ENCODE results near the gene VSIR.

VSIR gene

GRCh38 chr10:71814922-71815411 is 41.6 kb upstream of the VSIR start:
- TF ChIP-seq TEAD4 (IDR thresholded peaks at IDR 0.05) (no peak), FOXM1 (IDR thresholded peaks at IDR 0.05; ENCODE audit: borderline replicate concordance, low read depth) (no peak), CEBPB (IDR thresholded peaks at IDR 0.05) (no peak), RAD21 (IDR thresholded peaks at IDR 0.05; ENCODE audit: low read depth) (no peak), TCF12 (IDR thresholded peaks at IDR 0.05; ENCODE audit: low read depth) (no peak), EGR1 (IDR thresholded peaks at IDR 0.05) (no peak), TAF1 (IDR thresholded peaks at IDR 0.05; ENCODE audit: low read depth) (no peak), ZBTB7A (IDR thresholded peaks at IDR 0.05; ENCODE audit: low read depth) (no peak), EP300 (IDR thresholded peaks at IDR 0.05; ENCODE audit: borderline replicate concordance) (no peak)
- TF ChIP-seq, protein P1, sequence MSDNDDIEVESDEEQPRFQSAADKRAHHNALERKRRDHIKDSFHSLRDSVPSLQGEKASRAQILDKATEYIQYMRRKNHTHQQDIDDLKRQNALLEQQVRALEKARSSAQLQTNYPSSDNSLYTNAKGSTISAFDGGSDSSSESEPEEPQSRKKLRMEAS (IDR thresholded peaks at IDR 0.05) = no peak
- TF ChIP-seq, protein P2, sequence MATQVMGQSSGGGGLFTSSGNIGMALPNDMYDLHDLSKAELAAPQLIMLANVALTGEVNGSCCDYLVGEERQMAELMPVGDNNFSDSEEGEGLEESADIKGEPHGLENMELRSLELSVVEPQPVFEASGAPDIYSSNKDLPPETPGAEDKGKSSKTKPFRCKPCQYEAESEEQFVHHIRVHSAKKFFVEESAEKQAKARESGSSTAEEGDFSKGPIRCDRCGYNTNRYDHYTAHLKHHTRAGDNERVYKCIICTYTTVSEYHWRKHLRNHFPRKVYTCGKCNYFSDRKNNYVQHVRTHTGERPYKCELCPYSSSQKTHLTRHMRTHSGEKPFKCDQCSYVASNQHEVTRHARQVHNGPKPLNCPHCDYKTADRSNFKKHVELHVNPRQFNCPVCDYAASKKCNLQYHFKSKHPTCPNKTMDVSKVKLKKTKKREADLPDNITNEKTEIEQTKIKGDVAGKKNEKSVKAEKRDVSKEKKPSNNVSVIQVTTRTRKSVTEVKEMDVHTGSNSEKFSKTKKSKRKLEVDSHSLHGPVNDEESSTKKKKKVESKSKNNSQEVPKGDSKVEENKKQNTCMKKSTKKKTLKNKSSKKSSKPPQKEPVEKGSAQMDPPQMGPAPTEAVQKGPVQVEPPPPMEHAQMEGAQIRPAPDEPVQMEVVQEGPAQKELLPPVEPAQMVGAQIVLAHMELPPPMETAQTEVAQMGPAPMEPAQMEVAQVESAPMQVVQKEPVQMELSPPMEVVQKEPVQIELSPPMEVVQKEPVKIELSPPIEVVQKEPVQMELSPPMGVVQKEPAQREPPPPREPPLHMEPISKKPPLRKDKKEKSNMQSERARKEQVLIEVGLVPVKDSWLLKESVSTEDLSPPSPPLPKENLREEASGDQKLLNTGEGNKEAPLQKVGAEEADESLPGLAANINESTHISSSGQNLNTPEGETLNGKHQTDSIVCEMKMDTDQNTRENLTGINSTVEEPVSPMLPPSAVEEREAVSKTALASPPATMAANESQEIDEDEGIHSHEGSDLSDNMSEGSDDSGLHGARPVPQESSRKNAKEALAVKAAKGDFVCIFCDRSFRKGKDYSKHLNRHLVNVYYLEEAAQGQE (IDR thresholded peaks at IDR 0.05; ENCODE audit: low read depth) = no peak
- TF ChIP-seq, protein P3, sequence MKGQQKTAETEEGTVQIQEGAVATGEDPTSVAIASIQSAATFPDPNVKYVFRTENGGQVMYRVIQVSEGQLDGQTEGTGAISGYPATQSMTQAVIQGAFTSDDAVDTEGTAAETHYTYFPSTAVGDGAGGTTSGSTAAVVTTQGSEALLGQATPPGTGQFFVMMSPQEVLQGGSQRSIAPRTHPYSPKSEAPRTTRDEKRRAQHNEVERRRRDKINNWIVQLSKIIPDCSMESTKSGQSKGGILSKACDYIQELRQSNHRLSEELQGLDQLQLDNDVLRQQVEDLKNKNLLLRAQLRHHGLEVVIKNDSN (IDR thresholded peaks at IDR 0.05) = no peak

DNA sequence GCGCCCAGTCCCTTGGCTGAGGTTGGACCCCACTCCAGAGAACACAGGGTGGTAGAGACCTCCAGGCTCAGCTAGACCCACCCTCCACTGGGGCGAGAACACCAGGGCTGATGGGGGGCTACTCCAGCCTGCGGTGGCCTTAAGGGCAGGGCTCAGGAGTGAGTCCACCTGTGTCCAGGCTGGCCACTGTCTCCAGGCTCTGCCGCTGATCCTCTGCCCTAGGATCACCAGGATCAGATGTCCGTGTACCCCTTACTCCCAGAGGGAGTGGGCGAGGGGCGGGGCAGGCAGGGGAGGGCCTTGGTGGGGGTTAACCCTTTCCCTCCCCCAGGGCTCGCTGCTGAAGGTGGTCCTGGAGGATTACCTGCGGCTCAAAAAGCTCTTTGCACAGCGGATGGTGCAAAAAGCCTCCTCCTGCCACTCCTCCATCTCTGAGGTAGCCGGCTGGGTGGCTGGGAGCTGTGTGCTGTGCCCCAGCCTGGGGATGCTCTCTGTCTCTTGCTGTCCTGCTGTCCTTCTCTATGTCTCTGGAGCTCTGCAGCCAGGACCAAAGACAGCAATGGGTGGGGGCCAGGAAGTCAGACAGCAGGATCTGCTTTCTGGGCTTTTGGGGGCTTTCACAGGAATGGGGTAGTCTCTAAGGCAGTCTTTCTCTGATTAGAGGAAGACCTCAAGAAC is 39.7 kb upstream of the VSIR start:
- TF ChIP-seq RAD21 (IDR thresholded peaks at IDR 0.05; ENCODE audit: low read depth) (no peak), ZBTB7A (IDR thresholded peaks at IDR 0.05; ENCODE audit: low read depth) (0 out of 2 replicates have a peak, but pooled peaks have one; percentile 24)

- TF ChIP-seq, protein P3 (IDR thresholded peaks at IDR 0.05) = peak; percentile 81
- peak; percentile 81 for TF ChIP-seq RAD21 (IDR thresholded peaks at IDR 0.05; ENCODE audit: low read depth)
- peak; percentile 99 for TF ChIP-seq NFIC (IDR thresholded peaks at IDR 0.05)
- TF ChIP-seq TCF12 (IDR thresholded peaks at IDR 0.05; ENCODE audit: low read depth) = peak; percentile 62
- TF ChIP-seq EGR1 (IDR thresholded peaks at IDR 0.05) = no peak
- TF ChIP-seq ZBTB7A (IDR thresholded peaks at IDR 0.05; ENCODE audit: low read depth) = peak; percentile 73; the same call in 1 of the 2 replicates
- TF ChIP-seq CEBPB (IDR thresholded peaks at IDR 0.05) = 0 out of 2 replicates have a peak, but pooled peaks have one; percentile 18
- TF ChIP-seq, protein P2 (IDR thresholded peaks at IDR 0.05; ENCODE audit: low read depth) = no peak
- 0 out of 2 replicates have a peak, but pooled peaks have one; percentile 39 for TF ChIP-seq TEAD4 (IDR thresholded peaks at IDR 0.05)
- TF ChIP-seq EP300 (IDR thresholded peaks at IDR 0.05; ENCODE audit: borderline replicate concordance) = peak; percentile 46; the same call in 1 of the 2 replicates
- no peak for TF ChIP-seq FOXM1 (IDR thresholded peaks at IDR 0.05; ENCODE audit: borderline replicate concordance, low read depth)
- no peak for TF ChIP-seq CREB1 (IDR thresholded peaks at IDR 0.05; ENCODE audit: low read depth)
- no peak for TF ChIP-seq TAF1 (IDR thresholded peaks at IDR 0.05; ENCODE audit: low read depth)
- no peak for TF ChIP-seq YY1 (IDR thresholded peaks at IDR 0.05; ENCODE audit: low read depth)
- TF ChIP-seq, protein P1 (IDR thresholded peaks at IDR 0.05) = peak; percentile 79
Measured at GRCh38 chr10:71812016-71812912, 38.9 kb upstream of the VSIR start.

DNA sequence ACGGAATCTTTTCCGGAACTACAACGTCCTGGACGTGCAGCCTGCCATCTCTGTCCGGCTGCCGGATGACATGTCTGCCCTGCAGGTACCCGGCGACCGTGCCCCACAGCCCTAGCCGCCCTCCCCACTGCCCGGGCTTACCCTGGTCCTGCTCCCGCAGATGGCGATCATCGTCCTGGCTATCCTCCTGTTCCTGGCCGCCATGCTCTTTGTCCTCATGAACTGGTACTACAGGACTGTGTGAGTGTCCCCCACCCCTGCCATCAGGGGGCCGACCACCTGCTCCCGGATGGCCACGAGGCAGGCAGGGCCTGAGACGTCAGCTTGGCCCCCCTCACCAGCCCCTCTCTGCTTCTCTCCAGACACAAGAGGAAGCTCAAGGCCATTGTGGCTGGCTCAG is 38.0 kb upstream of the VSIR start:
- TF ChIP-seq EGR1 (IDR thresholded peaks at IDR 0.05) (no peak), TAF1 (IDR thresholded peaks at IDR 0.05; ENCODE audit: low read depth) (no peak), YY1 (IDR thresholded peaks at IDR 0.05; ENCODE audit: low read depth) (no peak), NFIC (IDR thresholded peaks at IDR 0.05) (no peak)
- TF ChIP-seq, protein P3 (IDR thresholded peaks at IDR 0.05) = no peak

Measured in Ishikawa (cell line).